H9 (cell line): ENCODE measurements around the gene GPD1. TPM values are rescaled to one million over a fixed set of nuclear protein-coding genes. Genes with fewer than 3 reads are reported as not detected.

Experiments
- DNase-seq: peaks from one replicate; pipeline ENCODE4 v3.0.0-alpha.2; 2017
- H2AFZ ChIP-seq: one replicate; pipeline ENCODE4 v1.6.1; 2013; ENCODE audit warnings: mild to moderate bottlenecking, low read length, control low read depth, moderate library complexity
- H2AK5ac ChIP-seq: 2 replicates; pipeline ENCODE4 v1.6.1; 2013; ENCODE audit warnings: low read length, control low read depth, mixed read lengths; ENCODE audit not compliant: insufficient read length
- H2BK120ac ChIP-seq: one replicate; pipeline ENCODE4 v1.6.1; 2013; ENCODE audit warnings: low read depth, mild to moderate bottlenecking, low read length, control low read depth, inconsistent platforms; ENCODE audit not compliant: poor library complexity, severe bottlenecking
- H2BK12ac ChIP-seq: 2 replicates; pipeline ENCODE4 v1.6.1; 2013; ENCODE audit warnings: low read length, control low read depth, mixed read lengths, low read depth; ENCODE audit not compliant: insufficient read length
- H2BK15ac ChIP-seq: 2 replicates; pipeline ENCODE4 v1.6.1; 2013; ENCODE audit warnings: low read depth, low read length, control low read depth
- H2BK20ac ChIP-seq: one replicate; pipeline ENCODE4 v1.6.1; 2013; ENCODE audit warnings: low read depth, mild to moderate bottlenecking, low read length, control low read depth, inconsistent platforms; ENCODE audit not compliant: poor library complexity, severe bottlenecking
- H2BK5ac ChIP-seq: 2 replicates; pipeline ENCODE4 v1.6.1; 2013; ENCODE audit warnings: low read length, control low read depth, mixed read lengths; ENCODE audit not compliant: insufficient read length
- H3K14ac ChIP-seq: 2 replicates; pipeline ENCODE4 v1.6.1; 2013; ENCODE audit warnings: low read length, control low read depth; ENCODE audit not compliant: insufficient read depth
- H3K18ac ChIP-seq: 2 replicates; pipeline ENCODE4 v1.6.1; 2013; ENCODE audit warnings: low read depth, mild to moderate bottlenecking, mixed read lengths, low read length, control low read depth; ENCODE audit not compliant: insufficient read length
- H3K23ac ChIP-seq: 2 replicates; pipeline ENCODE4 v1.6.1; 2013; ENCODE audit warnings: low read length, control low read depth, mixed read lengths, low read depth; ENCODE audit not compliant: insufficient read length
- H3K23me2 ChIP-seq: 2 replicates; pipeline ENCODE4 v1.6.1; 2013; ENCODE audit warnings: low read depth, mild to moderate bottlenecking, mixed read lengths, low read length, control low read depth; ENCODE audit not compliant: insufficient read length, poor library complexity, severe bottlenecking
- H3K27ac ChIP-seq: 2 replicates; pipeline ENCODE4 v1.5.1; 2013; ENCODE audit warnings: low read length, control low read depth, mixed read lengths, low read depth; ENCODE audit not compliant: insufficient read length
- H3K27me3 ChIP-seq: 2 replicates; pipeline ENCODE4 v1.6.1; 2013; ENCODE audit warnings: low read length, control low read depth, inconsistent platforms; ENCODE audit not compliant: insufficient read depth
- H3K4ac ChIP-seq: 2 replicates; pipeline ENCODE4 v1.6.1; 2013; ENCODE audit warnings: low read depth, mild to moderate bottlenecking, control low read depth, inconsistent platforms, low read length, moderate library complexity
- H3K4me1 ChIP-seq: 2 replicates; pipeline ENCODE4 v1.6.1; 2013; ENCODE audit warnings: low read length, control low read depth, inconsistent platforms; ENCODE audit not compliant: insufficient read depth
- H3K4me2 ChIP-seq: 2 replicates; pipeline ENCODE4 v1.6.1; 2013; ENCODE audit warnings: low read length, control low read depth, mixed read lengths; ENCODE audit not compliant: insufficient read length, insufficient read depth
- H3K56ac ChIP-seq: 2 replicates; pipeline ENCODE4 v1.6.1; 2013; ENCODE audit warnings: low read depth, mild to moderate bottlenecking, mixed read lengths, low read length, control low read depth; ENCODE audit not compliant: insufficient read length
- H3K79me1 ChIP-seq: 2 replicates; pipeline ENCODE4 v1.6.1; 2013; ENCODE audit warnings: low read depth, mild to moderate bottlenecking, moderate library complexity, low read length, control low read depth, inconsistent platforms; ENCODE audit not compliant: insufficient read depth, poor library complexity, severe bottlenecking
- H3K79me2 ChIP-seq: 2 replicates; pipeline ENCODE4 v1.6.1; 2013; ENCODE audit warnings: low read length, control low read depth, inconsistent platforms; ENCODE audit not compliant: insufficient read depth
- H3K9ac ChIP-seq: 2 replicates; pipeline ENCODE4 v1.6.1; 2013; ENCODE audit warnings: low read length, control low read depth, mixed read lengths; ENCODE audit not compliant: insufficient read length; ENCODE audit errors: extremely low read depth
- H3K9me3 ChIP-seq: one replicate; pipeline ENCODE4 v1.6.1; 2013; ENCODE audit warnings: low read depth, low read length, inconsistent platforms; ENCODE audit not compliant: control insufficient read depth
- H3T11ph ChIP-seq: one replicate; pipeline ENCODE4 v1.6.1; 2013; ENCODE audit warnings: mild to moderate bottlenecking, low read length, control low read depth, inconsistent platforms
- H4K20me1 ChIP-seq: one replicate; pipeline ENCODE4 v1.6.1; 2013; ENCODE audit not compliant: control insufficient read depth, insufficient read length, insufficient read depth
- H4K5ac ChIP-seq: 2 replicates; pipeline ENCODE4 v1.6.1; 2013; ENCODE audit warnings: low read depth, mild to moderate bottlenecking, mixed read lengths, low read length, control low read depth; ENCODE audit not compliant: insufficient read length
- H4K8ac ChIP-seq: replicated peaks from 2 replicates; pipeline ENCODE4 v1.6.1; 2013; ENCODE audit warnings: low read length, control low read depth, mixed read lengths, low read depth; ENCODE audit not compliant: insufficient read length
- H4K91ac ChIP-seq: 2 replicates; pipeline ENCODE4 v1.6.1; 2013; ENCODE audit warnings: low read depth, mild to moderate bottlenecking, moderate library complexity, mixed read lengths, low read length, control low read depth; ENCODE audit not compliant: insufficient read length
- H3K27ac Mint-ChIP-seq, 3 experiments: 2 replicates in 2 of 3; 3 replicates in 1 of 3; pipeline ENCODE4 v1.8.0; 2020 to 2021; ENCODE audit warnings: mixed read lengths in 3 of 3, mild to moderate bottlenecking in 1 of 3, moderate library complexity in 1 of 3
- H3K27me3 Mint-ChIP-seq: 2 replicates; pipeline ENCODE4 v1.8.0; 2021; ENCODE audit warnings: low read depth, mild to moderate bottlenecking, moderate library complexity, mixed read lengths
- H3K36me3 Mint-ChIP-seq, 3 experiments: 2 replicates in 2 of 3; 3 replicates in 1 of 3; pipeline ENCODE4 v1.8.0; 2020 to 2021; ENCODE audit warnings: low read depth in 3 of 3, mixed read lengths in 3 of 3; ENCODE audit not compliant: insufficient read depth in 1 of 3
- H3K4me1 Mint-ChIP-seq, 2 experiments: 2 replicates each; pipeline ENCODE4 v1.8.0; 2020; ENCODE audit warnings: mixed read lengths in 2 of 2
- H3K4me3 Mint-ChIP-seq, 2 experiments: 2 replicates in 1 of 2; 3 replicates in 1 of 2; pipeline ENCODE4 v1.8.0; 2020 to 2021; ENCODE audit warnings: mild to moderate bottlenecking in 2 of 2, mixed read lengths in 2 of 2, moderate library complexity in 1 of 2
- H3K9me3 Mint-ChIP-seq, 2 experiments: 2 replicates in 1 of 2; 3 replicates in 1 of 2; pipeline ENCODE4 v1.8.0; 2020; ENCODE audit warnings: mild to moderate bottlenecking in 2 of 2, mixed read lengths in 2 of 2, moderate library complexity in 1 of 2
- WGBS: extraction: QIAGEN DNeasy Blood & Tissue Kit; methylation state at CpG from one replicate; pipeline ENCODE4 v1.1.7; 2013; ENCODE audit warnings: missing lambda C conversion rate, low lambda C conversion rate, mixed read lengths; ENCODE audit not compliant: insufficient read length; ENCODE audit errors: extremely low coverage; 5-methylcytosine and 5-hydroxymethylcytosine counted together
- total RNA-seq: library from RNA; stranded (reverse); gene quantifications from 2 replicates; pipeline ENCODE4 v1.2.1, GENCODE V29; 2021
- TF ChIP-seq, protein P1 (sequence below): fragments of 200-600 bp; sonication (generic); conservative IDR thresholded peaks from 3 replicates; pipeline ENCODE4 v1.8.0; 2021; ENCODE audit warnings: antibody characterized with exemption, mild to moderate bottlenecking

GPD1 gene
- total RNA-seq, 1 experiment from 2014 or later = 0.70 TPM

DNA sequence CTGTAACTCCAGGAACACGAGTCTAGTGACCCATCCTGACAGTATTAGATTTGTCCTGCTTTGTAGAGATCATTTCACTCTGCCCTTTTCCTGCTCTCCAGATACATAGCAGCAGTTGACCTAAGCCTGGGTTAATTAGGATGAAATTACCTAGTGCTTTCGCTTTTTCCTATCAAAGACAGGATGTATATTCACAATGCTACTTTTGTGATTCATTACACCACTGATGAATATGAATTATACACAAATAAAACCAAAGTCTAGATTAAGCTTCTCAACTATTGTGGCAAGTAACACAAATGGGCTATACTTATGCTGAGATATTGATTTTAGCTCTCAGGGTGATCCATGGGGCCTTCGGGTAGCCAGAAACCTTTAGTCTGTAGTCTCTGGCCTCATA, 45.5 kb downstream of the GPD1 start:
- H2BK20ac ChIP-seq = no peak overlapping the region
- H3K23ac ChIP-seq = no peak overlapping the region
- no peaks in the 10 kb centered on the region for H3K27me3 ChIP-seq
- no peaks in the 10 kb centered on the region for H3K9me3 Mint-ChIP-seq
- H3T11ph ChIP-seq = no peak overlapping the region
- no peak overlapping the region for H3K18ac ChIP-seq
- H2BK5ac ChIP-seq = no peak overlapping the region
- H3K36me3 Mint-ChIP-seq = no peaks in the 10 kb centered on the region; a peak in 3 of 7 replicates
- no peak overlapping the region for H3K27ac ChIP-seq
- no peak overlapping the region for H3K4me2 ChIP-seq
- peak overlapping the region in 1 of 3 experiments; percentile 68; a peak in 2 of 7 replicates for H3K27ac Mint-ChIP-seq
- no peak overlapping the region for H2BK12ac ChIP-seq
- no peak overlapping the region for H3K4ac ChIP-seq
- no peak overlapping the region for H3K56ac ChIP-seq
- no peak overlapping the region for H4K5ac ChIP-seq
- H3K4me3 Mint-ChIP-seq = no peak overlapping the region
- H3K79me2 ChIP-seq = no peaks in the 10 kb centered on the region; the same call in 1 of the 2 replicates
- no peak overlapping the region for H2BK15ac ChIP-seq
- H3K4me1 Mint-ChIP-seq = peaks cover 4 to 6% of the 10 kb centered on the region in 2 experiments; a peak in 3 of 4 replicates
- H4K8ac ChIP-seq = no peak overlapping the region
- WGBS = no CpG with 5 or more reads among the region's 3 CpGs
- H4K91ac ChIP-seq = no peak overlapping the region
- no peaks in the 10 kb centered on the region for H3K4me1 ChIP-seq
- TF ChIP-seq, protein P1, sequence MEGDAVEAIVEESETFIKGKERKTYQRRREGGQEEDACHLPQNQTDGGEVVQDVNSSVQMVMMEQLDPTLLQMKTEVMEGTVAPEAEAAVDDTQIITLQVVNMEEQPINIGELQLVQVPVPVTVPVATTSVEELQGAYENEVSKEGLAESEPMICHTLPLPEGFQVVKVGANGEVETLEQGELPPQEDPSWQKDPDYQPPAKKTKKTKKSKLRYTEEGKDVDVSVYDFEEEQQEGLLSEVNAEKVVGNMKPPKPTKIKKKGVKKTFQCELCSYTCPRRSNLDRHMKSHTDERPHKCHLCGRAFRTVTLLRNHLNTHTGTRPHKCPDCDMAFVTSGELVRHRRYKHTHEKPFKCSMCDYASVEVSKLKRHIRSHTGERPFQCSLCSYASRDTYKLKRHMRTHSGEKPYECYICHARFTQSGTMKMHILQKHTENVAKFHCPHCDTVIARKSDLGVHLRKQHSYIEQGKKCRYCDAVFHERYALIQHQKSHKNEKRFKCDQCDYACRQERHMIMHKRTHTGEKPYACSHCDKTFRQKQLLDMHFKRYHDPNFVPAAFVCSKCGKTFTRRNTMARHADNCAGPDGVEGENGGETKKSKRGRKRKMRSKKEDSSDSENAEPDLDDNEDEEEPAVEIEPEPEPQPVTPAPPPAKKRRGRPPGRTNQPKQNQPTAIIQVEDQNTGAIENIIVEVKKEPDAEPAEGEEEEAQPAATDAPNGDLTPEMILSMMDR = no peak
- H3K14ac ChIP-seq = no peak overlapping the region
- H4K20me1 ChIP-seq = no peaks in the 10 kb centered on the region
- H3K27me3 Mint-ChIP-seq = no peaks in the 10 kb centered on the region
- H2BK120ac ChIP-seq = no peak overlapping the region
- H3K23me2 ChIP-seq = no peaks in the 10 kb centered on the region
- no peak overlapping the region for H3K9ac ChIP-seq
- peaks cover 3% of the 10 kb centered on the region for H3K79me1 ChIP-seq
- no peak overlapping the region for H2AFZ ChIP-seq
- no peak overlapping the region for H2AK5ac ChIP-seq
- H3K9me3 ChIP-seq = no peaks in the 10 kb centered on the region
- no peak for DNase-seq
